NB4 (cell line): ENCODE data around the gene MED13L.

ENCODE experiments used
- CTCF ChIP-seq: IDR thresholded peaks from one replicate; pipeline ENCODE4 v1.5.1; 2012; ENCODE audit warnings: low read depth, low read length
- MAX ChIP-seq: IDR thresholded peaks from 2 replicates; pipeline ENCODE4 v1.6.1; 2011; ENCODE audit warnings: low read depth, low read length
- MYC ChIP-seq: IDR thresholded peaks from 2 replicates; pipeline ENCODE4 v1.6.1; 2011; ENCODE audit warnings: low read depth, low read length
- POLR2A ChIP-seq: IDR thresholded peaks from 2 replicates; pipeline ENCODE4 v1.6.1; 2011; ENCODE audit warnings: mild to moderate bottlenecking; ENCODE audit not compliant: insufficient read length; ENCODE audit errors: extremely low read depth

- TF ChIP-seq MAX: no peak
- no peak for TF ChIP-seq CTCF
- TF ChIP-seq POLR2A: no peak
- no peak for TF ChIP-seq MYC
Measured at GRCh38 chr12:116087399-116087798, 190.1 kb downstream of the MED13L start.
